UCSD-AML1 (cell line): ENCODE results near the gene HSPA8.
A peak's percentile ranks its signal among the peaks of the same experiment; 100 is the strongest.
"Not testable (repeated sequence)": the region's sequence is repeated elsewhere in the genome, so short reads cannot be mapped to it uniquely, and the experiment has no call there.

ENCODE experiments used
- DNase-seq: peaks from one replicate; lab custom pipeline; 2025; ENCODE audit not compliant: unreplicated experiment; lab: John Stamatoyannopoulos, UW

The HSPA8 gene

DNA sequence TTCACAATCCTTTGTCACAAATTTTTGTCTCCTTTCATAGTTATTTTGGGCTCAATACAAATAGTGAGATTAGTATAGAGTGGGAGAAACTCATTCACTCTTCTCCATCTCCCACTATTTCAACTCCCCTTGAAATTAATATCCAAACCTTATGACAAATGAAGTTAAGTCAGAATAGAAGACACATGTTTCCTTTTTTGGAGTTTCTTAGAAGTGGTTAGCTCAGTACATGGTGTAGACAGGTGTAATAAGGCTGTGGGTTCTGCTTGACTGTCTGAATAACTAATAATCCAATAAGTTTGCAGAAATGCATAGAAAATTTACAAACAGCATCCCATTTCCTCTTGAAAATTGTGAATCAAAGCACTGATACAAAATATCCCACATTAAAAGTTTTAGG lies 10.8 kb upstream of the HSPA8 start:
- DNase-seq = no peak

DNA sequence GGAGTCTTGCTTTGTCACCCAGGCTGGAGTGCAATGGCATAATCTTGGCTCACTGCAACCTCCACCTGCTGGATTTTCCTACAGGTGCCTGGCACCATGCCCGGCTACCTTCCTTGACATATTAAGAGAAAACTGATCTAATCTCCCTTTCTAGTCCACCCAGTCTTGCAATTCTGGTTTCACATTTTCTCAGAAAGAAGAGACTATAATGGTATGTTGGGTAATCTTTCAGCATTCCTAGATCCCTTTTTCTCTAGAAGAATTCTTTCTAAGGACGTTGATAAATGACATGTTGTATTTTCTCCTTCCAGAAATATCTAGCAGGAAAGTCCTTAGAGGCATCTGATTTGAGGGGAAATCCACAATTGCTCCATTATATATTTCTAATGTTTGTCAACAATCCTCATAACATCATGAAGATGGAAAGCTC lies 10.4 kb upstream of the HSPA8 start:
- no peak for DNase-seq

DNA sequence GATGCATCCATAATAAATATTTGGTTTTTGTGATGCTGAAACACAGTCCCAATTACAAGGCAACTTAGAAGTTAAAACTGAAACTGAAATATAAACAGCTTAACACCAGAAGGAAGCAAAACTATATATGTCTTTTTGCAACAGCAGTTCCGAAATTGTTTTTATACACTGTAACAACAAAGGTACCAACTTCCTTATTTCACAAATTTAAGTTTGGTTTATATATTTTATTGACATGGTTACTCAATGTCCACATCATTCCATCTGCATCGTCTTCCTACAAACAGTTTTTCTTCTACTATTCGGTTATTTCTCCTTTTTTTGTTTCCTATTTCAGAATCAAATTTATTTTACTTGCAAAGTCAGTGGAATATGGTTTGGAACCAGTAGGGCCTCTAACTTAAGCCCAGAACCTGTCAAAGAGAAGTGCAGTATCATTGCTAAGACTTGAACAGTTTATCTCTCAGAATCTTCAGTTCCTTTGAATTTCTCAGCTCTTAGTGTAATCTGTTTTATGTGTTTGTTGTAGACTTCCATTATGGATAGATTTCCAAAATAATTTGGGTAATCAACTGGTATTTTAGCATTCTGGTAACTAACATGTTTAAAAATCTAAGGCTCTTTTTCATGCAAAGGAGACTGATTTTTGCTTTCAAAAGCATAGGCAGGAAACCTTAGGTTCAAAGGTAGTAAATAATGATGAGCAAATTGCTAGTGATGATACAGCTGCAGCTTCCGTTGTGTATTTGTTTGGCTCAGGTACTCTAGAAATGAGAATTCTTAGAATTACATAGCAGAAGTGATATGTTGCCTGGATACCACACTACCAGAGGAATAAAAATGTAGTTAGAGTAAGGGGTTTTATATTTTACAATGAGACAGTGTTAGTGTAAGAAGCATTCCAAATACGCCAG lies 8.2 kb upstream of the HSPA8 start:
- DNase-seq = no peak

DNA sequence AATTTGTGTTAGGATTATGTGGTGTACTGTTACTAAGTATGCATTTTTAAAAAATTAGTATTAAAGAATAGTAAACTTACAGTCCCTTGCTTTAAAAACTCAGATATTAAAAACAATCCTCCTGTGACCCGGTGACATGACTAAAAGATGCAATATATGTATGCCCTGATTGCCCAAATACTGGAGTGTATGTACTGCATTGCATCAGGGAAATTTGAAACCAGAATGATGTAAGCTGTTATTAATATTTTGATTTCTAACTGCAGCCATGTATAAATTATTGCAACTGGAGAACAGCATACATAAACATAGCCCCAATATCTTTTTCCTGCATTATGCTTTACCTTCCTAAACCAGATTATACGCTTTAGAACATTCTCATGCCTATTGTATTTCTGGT lies 3.7 kb upstream of the HSPA8 start:
- no peak for DNase-seq

DNA sequence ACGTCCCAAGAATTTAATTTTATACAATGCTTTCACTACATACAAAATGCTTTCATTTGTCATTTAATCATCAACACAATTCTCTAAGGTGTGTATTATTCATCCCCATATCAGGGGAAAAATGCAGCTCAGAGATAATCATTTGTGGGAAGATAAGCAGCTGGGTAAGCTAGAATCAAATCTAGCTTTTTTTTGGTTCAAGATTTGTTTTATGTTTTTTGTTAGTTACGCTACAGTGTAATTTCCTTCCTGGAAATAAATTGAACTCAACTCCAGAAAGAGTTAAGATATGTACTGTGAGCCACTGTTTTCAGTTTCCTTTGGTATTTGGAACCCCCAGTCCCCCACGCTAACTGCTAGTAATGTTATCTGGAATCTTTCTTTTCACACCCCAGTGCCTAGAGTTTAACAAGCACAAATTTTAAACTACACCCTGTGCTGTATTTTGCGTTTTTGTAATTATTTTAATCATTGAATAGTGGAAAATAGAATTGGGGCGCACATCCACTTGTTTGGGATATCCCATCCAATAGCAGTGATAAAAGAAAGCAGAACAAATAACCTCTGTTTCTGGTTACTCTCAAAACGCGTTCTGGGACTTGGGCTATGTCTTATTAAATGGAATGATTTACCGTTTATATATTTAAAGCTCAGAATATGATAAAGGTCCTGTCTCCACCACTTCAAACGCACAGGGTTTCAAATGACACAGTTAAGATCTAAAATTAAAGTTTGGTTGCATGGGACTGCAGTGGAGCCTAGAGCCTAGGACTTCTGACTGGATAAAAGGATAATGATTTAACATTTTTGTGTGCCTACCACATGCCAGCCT lies 2.1 kb upstream of the HSPA8 start:
- no peak for DNase-seq

DNA sequence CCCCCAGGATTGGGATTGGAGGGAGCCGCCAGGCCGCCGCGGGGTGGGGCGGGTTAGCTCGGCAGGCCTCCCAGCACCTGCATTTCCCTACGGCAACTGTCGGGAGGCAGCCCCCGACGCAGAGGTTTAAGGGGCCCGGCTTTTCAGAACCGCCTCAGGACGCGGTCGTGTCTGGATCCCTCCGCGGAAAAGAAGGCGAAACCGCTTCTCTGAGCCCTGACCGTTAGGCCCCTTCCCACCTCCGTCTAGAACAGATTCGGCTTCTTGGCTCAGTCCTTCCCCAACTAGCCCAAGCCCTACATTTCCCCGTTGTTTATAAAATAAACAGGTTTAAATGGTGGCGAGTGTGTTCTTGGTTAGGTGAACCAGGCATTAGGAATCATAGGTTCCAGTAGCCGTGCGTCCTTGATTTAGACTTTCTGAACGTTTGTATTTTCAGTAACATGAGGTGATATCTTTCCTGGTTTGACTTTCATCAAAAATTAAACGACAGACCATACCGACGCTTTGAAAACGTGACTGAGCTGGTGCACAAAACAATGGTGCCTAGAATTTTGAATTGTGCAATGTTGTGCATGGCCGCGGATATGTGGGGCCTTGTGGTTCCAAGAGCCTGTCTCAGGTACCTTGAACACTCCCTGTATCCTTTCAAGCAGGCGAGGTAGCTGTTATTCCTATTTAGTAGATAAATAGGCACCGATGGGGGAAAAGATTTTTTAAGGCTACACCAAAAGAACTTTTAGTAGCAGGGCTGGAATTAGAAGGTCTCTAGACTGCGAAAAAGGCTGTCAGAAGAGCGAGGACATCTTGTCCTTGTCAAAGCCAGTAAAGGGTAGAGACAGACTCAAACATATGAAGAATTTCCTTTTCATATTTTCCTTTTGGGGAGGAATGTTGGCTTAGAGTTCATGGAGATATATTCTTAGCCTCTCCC lies 1.2 kb upstream of the HSPA8 start:
- DNase-seq = peak; percentile 38

DNA sequence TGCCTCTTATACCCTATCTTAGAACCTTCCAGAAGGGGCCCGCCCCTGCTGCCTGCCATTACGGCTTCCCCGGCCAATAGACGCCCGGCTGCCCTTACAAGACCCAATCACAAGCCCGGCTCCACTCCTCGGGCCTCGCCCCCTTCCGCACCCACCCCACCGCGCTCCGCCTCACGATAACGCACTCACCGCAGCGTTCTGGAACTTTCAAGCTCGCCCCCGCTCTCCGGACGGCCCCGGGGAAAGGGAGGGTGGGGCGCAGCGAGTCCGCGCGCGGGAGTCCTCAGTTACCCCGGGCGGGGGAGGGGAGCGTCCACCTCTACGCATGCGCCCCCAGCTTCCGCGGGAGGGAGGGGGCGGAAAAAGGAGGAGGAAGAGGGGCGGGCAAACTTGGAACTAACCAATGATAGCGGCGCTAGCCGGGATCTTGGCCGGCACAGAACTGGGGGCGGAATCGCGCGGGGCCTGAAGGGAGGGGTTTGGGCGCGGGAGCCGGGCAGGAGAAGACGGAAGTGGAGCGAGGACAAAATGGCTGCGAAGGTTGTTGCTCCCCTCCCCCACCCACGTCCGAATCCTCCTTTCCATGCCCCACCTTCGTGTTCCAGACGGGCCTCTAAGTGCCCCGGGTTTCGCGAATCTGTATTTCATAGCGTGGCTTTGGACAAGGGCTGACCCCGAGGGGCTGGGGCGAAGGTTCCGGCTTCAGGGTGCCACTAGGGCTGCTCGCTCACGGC lies 389 bp upstream of the HSPA8 start:
- peak; percentile 99 for DNase-seq

DNA sequence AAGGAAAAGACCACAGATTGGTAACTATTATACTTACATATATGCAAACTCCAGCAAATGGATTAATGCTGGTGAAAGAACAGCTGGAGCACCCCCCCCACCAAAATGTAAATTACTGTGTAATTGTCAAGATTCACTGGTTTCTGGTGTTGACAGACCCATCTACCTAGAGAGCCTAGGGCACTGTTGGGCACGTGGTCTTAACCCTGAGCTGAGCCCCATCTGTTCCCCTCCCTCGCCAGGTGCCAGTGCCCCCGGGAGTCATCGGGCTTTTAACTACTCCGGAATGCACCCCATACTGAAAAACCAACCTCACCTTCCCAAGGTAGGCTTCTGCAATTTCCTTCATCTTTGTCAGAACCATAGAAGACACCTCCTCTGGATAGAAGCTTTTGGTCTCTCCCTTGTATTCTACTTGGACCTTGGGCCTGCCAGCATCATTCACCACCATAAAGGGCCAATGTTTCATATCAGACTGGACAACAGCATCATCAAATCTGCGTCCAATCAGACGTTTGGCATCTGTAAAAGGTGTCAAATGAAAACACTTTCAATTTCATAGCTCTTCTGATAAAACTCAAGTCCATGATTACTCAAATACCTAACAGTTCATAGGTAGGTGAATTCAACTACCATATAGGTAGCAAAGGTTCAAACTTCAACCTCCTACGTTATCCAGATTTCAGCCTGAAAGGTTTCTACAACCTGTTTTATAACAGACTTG lies 1.5 kb downstream of the HSPA8 start:
- no peak for DNase-seq

DNA sequence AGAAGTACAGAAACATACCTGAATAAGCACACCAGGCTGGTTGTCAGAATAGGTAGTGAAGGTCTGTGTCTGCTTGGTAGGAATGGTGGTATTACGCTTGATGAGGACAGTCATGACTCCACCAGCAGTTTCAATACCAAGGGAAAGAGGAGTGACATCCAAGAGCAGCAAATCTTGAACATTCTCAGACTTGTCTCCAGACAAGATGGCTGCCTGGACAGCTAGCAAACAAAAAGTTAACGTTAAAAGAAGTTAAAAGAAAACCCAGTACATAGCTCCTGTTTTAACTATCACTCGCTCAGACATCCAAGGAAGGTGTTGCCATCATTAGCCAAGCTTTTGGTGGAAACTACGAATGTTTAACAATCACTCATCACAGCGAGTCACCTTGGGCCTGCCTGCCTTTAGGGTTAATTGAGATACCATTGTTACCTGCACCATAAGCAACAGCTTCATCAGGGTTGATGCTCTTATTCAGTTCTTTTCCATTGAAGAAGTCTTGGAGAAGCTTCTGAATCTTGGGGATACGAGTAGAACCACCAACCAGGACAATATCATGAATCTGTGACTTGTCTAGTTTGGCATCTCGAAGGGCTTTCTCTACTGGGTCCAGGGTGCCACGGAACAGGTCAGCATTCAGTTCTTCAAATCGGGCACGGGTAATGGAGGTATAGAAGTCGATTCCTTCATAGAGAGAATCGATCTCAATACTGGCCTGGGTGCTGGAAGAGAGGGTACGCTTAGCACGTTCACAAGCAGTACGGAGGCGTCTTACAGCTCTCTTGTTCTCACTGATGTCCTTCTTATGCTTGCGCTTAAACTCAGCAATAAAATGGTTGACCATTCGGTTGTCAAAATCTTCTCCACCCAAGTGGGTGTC lies 2.7 kb downstream of the HSPA8 start:
- DNase-seq = not testable (repeated sequence)

DNA sequence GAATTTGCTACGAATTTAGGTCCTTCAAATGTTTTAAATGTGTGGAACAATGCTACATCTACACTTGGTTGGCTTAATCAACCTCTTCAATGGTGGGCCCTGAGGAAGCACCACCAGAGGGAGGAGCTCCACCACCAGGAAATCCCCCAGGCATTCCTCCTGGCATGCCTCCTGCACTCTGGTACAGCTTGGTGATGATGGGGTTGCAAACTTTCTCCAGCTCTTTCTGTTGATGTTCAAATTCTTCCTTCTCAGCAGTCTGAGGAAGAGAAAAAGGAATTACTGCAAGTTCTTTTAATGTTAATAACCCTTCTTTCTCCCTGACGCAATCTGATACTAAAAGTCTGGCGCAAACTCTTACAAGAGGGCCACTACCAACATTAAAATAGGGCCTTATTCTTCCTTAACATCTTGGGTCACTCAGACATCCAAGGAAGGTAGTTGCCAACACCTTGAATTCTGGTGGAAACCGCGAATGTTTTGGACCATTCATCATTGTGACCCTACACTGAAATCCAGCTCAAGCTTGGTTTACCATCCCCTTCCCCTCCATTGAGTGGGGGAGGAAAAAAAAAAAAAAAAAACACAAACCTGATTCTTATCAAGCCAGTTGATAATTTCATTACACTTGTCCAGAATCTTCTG lies 4.2 kb downstream of the HSPA8 start:
- no peak for DNase-seq

DNA sequence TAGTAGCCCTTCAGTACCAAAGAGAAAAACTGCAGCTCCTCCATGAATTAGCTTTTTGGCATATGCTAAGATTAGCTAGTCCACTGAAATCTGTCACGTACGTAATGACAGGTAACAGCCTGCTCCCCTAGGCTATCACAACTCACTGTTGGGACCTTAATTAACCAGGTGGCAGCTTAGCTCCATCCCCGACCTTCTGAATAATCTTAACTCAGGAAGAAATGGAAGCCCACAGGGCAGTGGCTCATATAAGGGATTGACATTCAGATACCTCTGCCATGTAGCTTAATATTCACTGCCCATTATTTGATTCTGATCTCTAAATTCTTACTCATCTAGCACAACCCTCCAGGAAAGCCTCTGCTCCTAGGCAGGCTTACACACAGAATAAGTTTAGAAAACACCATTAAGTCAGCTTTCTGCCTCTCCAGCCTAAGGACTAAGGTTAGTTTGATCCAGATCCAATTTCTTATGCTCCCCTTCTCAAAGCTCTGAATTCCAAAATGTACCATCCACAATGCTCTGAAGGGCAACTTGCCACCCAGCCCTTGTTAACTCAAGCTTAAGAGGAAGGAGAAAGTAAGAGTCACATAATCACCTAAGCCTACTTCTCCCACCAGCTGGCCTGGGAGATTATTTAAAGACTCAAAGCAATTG lies 5.0 kb downstream of the HSPA8 start:
- no peak for DNase-seq

DNA sequence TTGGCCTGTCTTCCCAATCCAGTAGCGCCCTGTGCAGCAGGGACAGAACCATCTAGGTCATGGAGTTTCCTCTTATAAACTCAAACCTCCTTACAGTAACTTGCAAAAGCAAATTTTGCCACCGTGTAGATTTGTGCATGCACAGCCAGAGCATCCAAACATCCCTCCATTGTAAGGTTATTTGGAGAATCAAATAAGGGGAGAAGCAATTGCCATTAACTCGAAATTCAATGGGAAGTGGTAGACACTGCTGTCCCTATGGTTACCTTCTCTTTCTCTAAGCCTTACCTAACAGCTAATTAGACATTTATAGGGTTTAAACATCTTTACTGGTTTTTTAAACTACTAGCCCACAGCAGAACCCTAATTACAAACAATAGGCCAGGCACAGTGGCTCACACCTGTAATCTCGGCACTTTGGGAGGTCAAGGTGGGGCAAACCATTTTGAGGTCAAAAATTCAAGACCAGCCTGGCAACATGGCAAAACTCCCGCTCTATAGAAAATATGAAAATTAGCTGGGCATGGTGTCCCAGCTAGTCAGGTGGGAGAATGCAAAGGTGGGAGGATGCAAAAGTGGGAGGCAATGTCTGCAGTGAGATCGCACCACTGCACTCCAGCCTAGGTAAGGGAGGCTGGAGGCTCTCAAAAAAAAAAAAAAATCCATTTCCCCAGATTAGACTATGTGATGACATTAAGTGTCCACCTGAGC lies 6.6 kb downstream of the HSPA8 start:
- no peak for DNase-seq

DNA sequence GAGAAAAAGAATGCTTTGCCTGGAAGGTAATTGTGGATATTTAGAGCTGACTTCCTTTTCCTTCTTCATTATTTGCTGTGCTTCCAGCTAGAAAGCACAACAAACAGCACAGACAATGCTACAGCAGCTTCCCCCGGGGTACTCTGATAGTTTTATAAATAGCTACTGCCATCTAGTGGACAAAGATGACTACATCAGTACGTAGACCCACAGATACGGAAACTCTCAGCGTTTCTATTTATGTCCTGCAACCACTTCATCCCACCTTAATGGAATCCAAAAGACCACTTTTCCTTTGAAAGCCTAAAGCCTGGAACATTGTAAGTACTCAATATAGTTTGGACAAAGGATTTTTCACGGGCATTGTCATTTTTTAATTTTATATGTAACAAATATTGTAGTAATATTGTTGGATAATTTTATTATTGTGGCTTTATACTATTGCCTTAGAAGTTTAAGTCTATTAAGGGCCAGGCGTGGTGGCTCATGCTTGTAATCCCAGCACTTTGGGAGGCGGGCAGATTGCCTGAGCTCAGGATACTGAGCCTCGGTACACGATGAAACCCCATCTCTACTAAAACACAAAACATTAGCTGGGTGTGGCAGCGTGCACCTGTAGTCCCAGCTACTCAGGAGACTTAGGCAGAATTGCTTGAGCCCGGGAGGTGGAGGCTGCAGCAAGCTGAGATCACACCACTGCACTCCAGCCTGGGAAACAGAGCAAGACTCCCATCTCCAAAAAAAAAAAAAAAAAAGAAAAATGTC lies 7.5 kb downstream of the HSPA8 start:
- no peak for DNase-seq

DNA sequence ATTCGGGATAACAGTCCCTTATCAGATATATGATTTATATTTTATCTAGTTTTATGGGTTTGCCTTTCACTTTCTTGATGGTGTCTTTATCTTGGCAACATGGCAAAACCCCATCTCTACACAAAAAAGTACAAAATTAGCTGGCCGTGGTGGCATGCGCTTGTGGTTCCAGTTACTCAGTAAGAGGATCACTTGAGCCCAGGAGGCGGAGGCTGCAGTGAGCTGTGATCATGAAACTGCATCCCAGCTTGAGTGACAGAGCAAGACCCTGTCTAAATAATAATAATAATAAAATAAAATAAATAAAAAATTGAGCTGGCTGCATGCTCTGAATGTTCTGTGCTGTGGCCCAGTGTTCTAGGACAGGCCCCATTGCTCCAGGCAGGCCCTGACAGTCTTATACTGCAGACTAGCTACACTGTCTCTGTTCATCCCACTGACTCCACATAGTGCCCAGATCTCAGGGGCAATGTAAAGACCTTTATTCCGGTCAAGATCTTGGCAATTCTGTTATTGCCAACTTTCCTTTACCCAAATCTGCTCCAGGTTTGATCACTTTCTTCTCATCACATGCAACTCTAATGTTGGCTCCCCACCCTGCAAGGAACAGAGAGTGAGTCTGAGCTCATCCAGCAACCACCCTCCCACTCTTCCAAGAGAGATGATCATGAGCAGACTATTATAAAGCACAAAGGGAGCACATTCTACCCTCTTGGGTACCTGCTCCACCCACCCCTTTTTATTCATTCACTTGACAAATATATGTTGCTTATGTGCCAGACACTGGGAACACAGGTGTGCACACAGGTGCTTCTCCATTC lies 8.8 kb downstream of the HSPA8 start:
- DNase-seq = no peak

DNA sequence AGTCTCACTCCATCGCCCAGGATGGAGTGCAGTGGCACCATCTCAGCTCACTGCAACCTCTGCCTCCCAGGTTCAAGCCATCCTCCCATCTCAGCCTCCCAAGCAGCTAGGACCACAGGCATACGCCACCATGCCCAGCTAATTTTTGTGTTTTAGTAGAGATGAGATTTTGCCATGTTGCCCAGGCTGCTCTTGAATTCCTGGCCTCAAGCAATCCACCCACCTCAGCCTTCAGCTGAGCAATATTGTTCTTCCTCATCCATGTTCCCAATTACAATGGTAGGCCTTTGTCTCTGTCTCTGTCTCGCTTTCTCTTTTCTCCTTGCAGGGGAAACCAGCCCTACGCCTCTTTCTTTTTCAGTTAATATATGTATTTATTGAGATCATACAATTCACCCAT lies 10.3 kb downstream of the HSPA8 start:
- DNase-seq = no peak
